PC-9 (cell line): ENCODE measurements around the gene SCNN1B.

ENCODE experiments used
- EZH2 ChIP-seq: fragments of 200-600 bp; sonication (generic); IDR thresholded peaks from 2 replicates; pipeline ENCODE4 v1.8.0; 2017; ENCODE audit warnings: antibody characterized with exemption, low read depth
- TF ChIP-seq, protein P1 (sequence below): fragments of 200-600 bp; sonication (generic); conservative IDR thresholded peaks from 2 replicates; pipeline ENCODE4 v1.6.1; 2017; ENCODE audit warnings: mixed run types, antibody characterized with exemption, mild to moderate bottlenecking, moderate library complexity

GRCh38 chr16:23428351-23428750 lies 126.2 kb downstream of the SCNN1B start:
- no peak for TF ChIP-seq EZH2
- TF ChIP-seq, protein P1, sequence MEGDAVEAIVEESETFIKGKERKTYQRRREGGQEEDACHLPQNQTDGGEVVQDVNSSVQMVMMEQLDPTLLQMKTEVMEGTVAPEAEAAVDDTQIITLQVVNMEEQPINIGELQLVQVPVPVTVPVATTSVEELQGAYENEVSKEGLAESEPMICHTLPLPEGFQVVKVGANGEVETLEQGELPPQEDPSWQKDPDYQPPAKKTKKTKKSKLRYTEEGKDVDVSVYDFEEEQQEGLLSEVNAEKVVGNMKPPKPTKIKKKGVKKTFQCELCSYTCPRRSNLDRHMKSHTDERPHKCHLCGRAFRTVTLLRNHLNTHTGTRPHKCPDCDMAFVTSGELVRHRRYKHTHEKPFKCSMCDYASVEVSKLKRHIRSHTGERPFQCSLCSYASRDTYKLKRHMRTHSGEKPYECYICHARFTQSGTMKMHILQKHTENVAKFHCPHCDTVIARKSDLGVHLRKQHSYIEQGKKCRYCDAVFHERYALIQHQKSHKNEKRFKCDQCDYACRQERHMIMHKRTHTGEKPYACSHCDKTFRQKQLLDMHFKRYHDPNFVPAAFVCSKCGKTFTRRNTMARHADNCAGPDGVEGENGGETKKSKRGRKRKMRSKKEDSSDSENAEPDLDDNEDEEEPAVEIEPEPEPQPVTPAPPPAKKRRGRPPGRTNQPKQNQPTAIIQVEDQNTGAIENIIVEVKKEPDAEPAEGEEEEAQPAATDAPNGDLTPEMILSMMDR = no peak
